H1 (cell line): Measurements from ENCODE around the gene RAD51D. TPM values are rescaled to one million over a fixed set of nuclear protein-coding genes. Genes with fewer than 3 reads are reported as not detected.

Experiments
- CTCF ChIA-PET: fragments of 300-600 bp; sonication (Branson Sonifier 250); formaldehyde crosslinking; loops from one replicate; lab custom pipeline; 2021; ENCODE audit not compliant: partially characterized antibody; lab: Charles Lee
- POLR2A ChIA-PET: fragments of 300-600 bp; sonication (Branson Sonifier 250); formaldehyde crosslinking; loops from one replicate; lab custom pipeline; 2021; ENCODE audit warnings: inconsistent platforms; ENCODE audit not compliant: partially characterized antibody; lab: Charles Lee
- DNase-seq, 2 experiments: peaks; one replicate each; pipeline versions ENCODE4 v3.0.0 to v3.0.0-alpha.2; 2010 to 2022; ENCODE audit warnings: low spot score in 2 of 2, low read depth in 1 of 2, mixed read lengths in 1 of 2
- FAIRE-seq: peaks from 2 replicates; lab custom pipeline; 2011; peaks lifted over from hg19 to GRCh38; lab: Jason Lieb, UNC
- H2AFZ ChIP-seq: 2 replicates; pipeline ENCODE4 v1.8.1; 2012; ENCODE audit warnings: low read length, inconsistent platforms
- H2AK5ac ChIP-seq: 2 replicates; pipeline ENCODE4 v1.6.1; 2013; ENCODE audit warnings: low read depth, low read length
- H2BK120ac ChIP-seq: replicated peaks from 2 replicates; pipeline ENCODE3; 2013; ENCODE audit warnings: low read depth, low read length, inconsistent platforms
- H2BK12ac ChIP-seq: 2 replicates; pipeline ENCODE4 v1.6.1; 2013; ENCODE audit warnings: low read depth, low read length
- H2BK15ac ChIP-seq: 2 replicates; pipeline ENCODE4 v1.6.1; 2013; ENCODE audit warnings: low read length
- H2BK20ac ChIP-seq: 2 replicates; pipeline ENCODE4 v1.6.1; 2013; ENCODE audit warnings: low read length
- H2BK5ac ChIP-seq: 2 replicates; pipeline ENCODE4 v1.6.1; 2013; ENCODE audit warnings: low read depth, low read length
- H3K14ac ChIP-seq: 2 replicates; pipeline ENCODE4 v1.6.1; 2013; ENCODE audit warnings: inconsistent platforms; ENCODE audit not compliant: insufficient read length
- H3K18ac ChIP-seq: 2 replicates; pipeline ENCODE4 v1.6.1; 2013; ENCODE audit warnings: low read length; ENCODE audit errors: extremely low read depth
- H3K23ac ChIP-seq: 2 replicates; pipeline ENCODE4 v1.6.1; 2013; ENCODE audit warnings: inconsistent platforms; ENCODE audit not compliant: insufficient read length
- H3K23me2 ChIP-seq: 2 replicates; pipeline ENCODE4 v1.6.1; 2013; ENCODE audit warnings: low read depth, low read length
- H3K27ac ChIP-seq: 2 replicates; pipeline ENCODE4 v1.6.1; 2011; ENCODE audit warnings: low read depth, low read length, inconsistent platforms
- H3K27me3 ChIP-seq, 4 experiments: replicated peaks in 1 of 4; 1 replicate in 1 of 4; 2 replicates in 3 of 4; pipeline versions ENCODE4 v1.6.1 to v1.8.1; 2011 to 2013; ENCODE audit warnings: low read length in 3 of 4, mild to moderate bottlenecking in 3 of 4, inconsistent platforms in 2 of 4, mixed read lengths in 2 of 4, moderate library complexity in 1 of 4; ENCODE audit not compliant: control insufficient read depth in 3 of 4, insufficient read depth in 3 of 4; ENCODE audit errors: extremely low read depth in 1 of 4
- H3K36me3 ChIP-seq, 4 experiments: 2 replicates each; pipeline versions ENCODE4 v1.6.1 to v1.8.1; 2011 to 2013; ENCODE audit warnings: mild to moderate bottlenecking in 4 of 4, low read length in 3 of 4, moderate library complexity in 2 of 4, control low read depth in 1 of 4, inconsistent platforms in 1 of 4; ENCODE audit not compliant: insufficient read depth in 4 of 4, control insufficient read depth in 2 of 4
- H3K4ac ChIP-seq: replicated peaks from 2 replicates; pipeline ENCODE3; 2013; ENCODE audit warnings: low read length, low read depth, mixed read lengths, inconsistent platforms; ENCODE audit not compliant: insufficient read length
- H3K4me1 ChIP-seq, 4 experiments: replicated peaks in 1 of 4; 1 replicate in 1 of 4; 2 replicates in 3 of 4; pipeline versions ENCODE4 v1.6.1 to v1.8.1; 2011 to 2013; ENCODE audit warnings: low read length in 3 of 4, inconsistent platforms in 2 of 4, mixed read lengths in 1 of 4; ENCODE audit not compliant: insufficient read depth in 4 of 4, control insufficient read depth in 3 of 4
- H3K4me2 ChIP-seq, 2 experiments: 2 replicates each; pipeline versions ENCODE4 v1.6.1 to v1.8.1; 2011 to 2013; ENCODE audit warnings: low read depth in 2 of 2, low read length in 2 of 2, control low read depth in 1 of 2, inconsistent platforms in 1 of 2, mild to moderate bottlenecking in 1 of 2; ENCODE audit not compliant: insufficient read depth in 1 of 2
- H3K4me3 ChIP-seq, 4 experiments: fragments of 200-600, 300-600 bp in 1 of 4; sonication (generic), shearing (Covaris generic), sonication (Bioruptor Twin) in 1 of 4; 2 replicates each; pipeline versions ENCODE4 v1.5.1 to v1.8.1; 2011 to 2016; ENCODE audit warnings: low read length in 4 of 4, low read depth in 3 of 4, control low read depth in 2 of 4, inconsistent platforms in 2 of 4, mild to moderate bottlenecking in 2 of 4, mixed read lengths in 1 of 4, moderate library complexity in 1 of 4; ENCODE audit not compliant: insufficient read depth in 2 of 4; ENCODE audit errors: extremely low read depth in 1 of 4
- H3K56ac ChIP-seq: replicated peaks from 2 replicates; pipeline ENCODE3; 2013; ENCODE audit warnings: low read depth, mild to moderate bottlenecking, mixed read lengths, low read length, inconsistent platforms; ENCODE audit not compliant: insufficient read length
- H3K79me1 ChIP-seq: 2 replicates; pipeline ENCODE4 v1.6.1; 2013; ENCODE audit warnings: low read depth, low read length, control low read depth
- H3K79me2 ChIP-seq, 2 experiments: 2 replicates each; pipeline versions ENCODE4 v1.6.1 to v1.8.1; 2012 to 2013; ENCODE audit warnings: low read length in 2 of 2, mild to moderate bottlenecking in 2 of 2, inconsistent platforms in 1 of 2; ENCODE audit not compliant: insufficient read depth in 2 of 2, control insufficient read depth in 1 of 2
- H3K9ac ChIP-seq, 4 experiments: replicated peaks in 1 of 4; 1 replicate in 1 of 4; 2 replicates in 3 of 4; pipeline versions ENCODE4 v1.6.1 to v1.8.1; 2011 to 2013; ENCODE audit warnings: low read depth in 3 of 4, low read length in 3 of 4, control low read depth in 2 of 4, mild to moderate bottlenecking in 2 of 4, moderate library complexity in 2 of 4, inconsistent platforms in 1 of 4; ENCODE audit errors: extremely low read depth in 1 of 4
- H3K9me3 ChIP-seq, 2 experiments: 2 replicates each; pipeline versions ENCODE4 v1.6.1 to v1.8.1; 2012 to 2013; ENCODE audit warnings: mild to moderate bottlenecking in 2 of 2, moderate library complexity in 2 of 2, control low read depth in 1 of 2, inconsistent platforms in 1 of 2, low read depth in 1 of 2, low read length in 1 of 2, mixed read lengths in 1 of 2; ENCODE audit not compliant: insufficient read depth in 2 of 2
- H4K20me1 ChIP-seq, 2 experiments: replicated peaks in 1 of 2; 2 replicates each; pipeline versions ENCODE3 to v1.8.1; 2011 to 2013; ENCODE audit warnings: inconsistent platforms in 2 of 2, low read length in 2 of 2, mild to moderate bottlenecking in 1 of 2; ENCODE audit not compliant: insufficient read depth in 2 of 2, control insufficient read depth in 1 of 2
- H4K5ac ChIP-seq: 2 replicates; pipeline ENCODE4 v1.6.1; 2013; ENCODE audit warnings: low read length, low read depth, mixed read lengths, inconsistent platforms; ENCODE audit not compliant: insufficient read length
- H4K8ac ChIP-seq: 2 replicates; pipeline ENCODE4 v1.8.0; 2013; ENCODE audit warnings: mild to moderate bottlenecking, moderate library complexity, low read length, inconsistent platforms; ENCODE audit not compliant: insufficient read depth; ENCODE audit errors: extremely low read depth
- H4K91ac ChIP-seq: replicated peaks from 2 replicates; pipeline ENCODE3; 2013; ENCODE audit warnings: low read length, mixed read lengths, inconsistent platforms; ENCODE audit not compliant: insufficient read length
- ATF2 ChIP-seq: IDR thresholded peaks from 2 replicates; pipeline ENCODE4 v1.6.1; 2012; ENCODE audit warnings: low read length, inconsistent platforms
- CREB1 ChIP-seq: IDR thresholded peaks from 2 replicates; pipeline ENCODE4 v1.6.1; 2012; ENCODE audit warnings: inconsistent platforms
- E2F6 ChIP-seq: IDR thresholded peaks from 2 replicates; pipeline ENCODE4 v1.6.1; 2012; ENCODE audit warnings: inconsistent platforms
- NRF1 ChIP-seq: IDR thresholded peaks from 2 replicates; pipeline ENCODE4 v1.6.1; 2011; ENCODE audit warnings: mild to moderate bottlenecking, low read depth, low read length, improper control_type of control experiment
- POLR2AphosphoS5 ChIP-seq: IDR thresholded peaks from 2 replicates; pipeline ENCODE4 v1.6.1; 2011; ENCODE audit warnings: low read depth, low read length
- RFX5 ChIP-seq: IDR thresholded peaks from 2 replicates; pipeline ENCODE4 v1.6.1; 2011; ENCODE audit warnings: low read depth, low read length, improper control_type of control experiment, borderline replicate concordance
- SAP30 ChIP-seq: fragments of 300-600 bp; sonication (generic); IDR thresholded peaks from 2 replicates; pipeline ENCODE4 v1.7.1; 2012; ENCODE audit warnings: low read length, moderate library complexity, mild to moderate bottlenecking, inconsistent platforms; ENCODE audit not compliant: insufficient read depth, insufficient replicate concordance
- SUZ12 ChIP-seq: fragments of 200-600 bp; sonication (generic); IDR thresholded peaks from 2 replicates; pipeline ENCODE4 v1.6.1; 2012; ENCODE audit warnings: mild to moderate bottlenecking, inconsistent platforms, low read length, moderate library complexity, mixed read lengths
- TBP ChIP-seq: IDR thresholded peaks from 2 replicates; pipeline ENCODE4 v1.6.1; 2011; ENCODE audit warnings: low read depth, low read length, improper control_type of control experiment
- USF2 ChIP-seq: IDR thresholded peaks from 2 replicates; pipeline ENCODE4 v1.6.1; 2011; ENCODE audit warnings: low read length, improper control_type of control experiment
- WGBS, 2 experiments: shearing (Covaris generic) in 1 of 2; methylation state at CpG; one replicate each; pipeline versions ENCODE4 v1.1.6 to v1.1.7; 2013 to 2015; ENCODE audit warnings: low lambda C conversion rate in 2 of 2, mixed read lengths in 2 of 2, inconsistent platforms in 1 of 2, low coverage in 1 of 2, missing lambda C conversion rate in 1 of 2; ENCODE audit not compliant: insufficient replicate concordance in 2 of 2, insufficient coverage in 1 of 2, insufficient read length in 1 of 2; ENCODE audit errors: extremely low coverage in 1 of 2, missing lambda C conversion rate in 1 of 2; 5-methylcytosine and 5-hydroxymethylcytosine counted together
- polyA plus RNA-seq, 7 experiments: library from polyadenylated mRNA; depleted of rRNA in 3 of 7; stranded (reverse) in 5 of 7; unstranded in 2 of 7; fragments of >200 nt in 5 of 7; fragments of 200-250 nt in 2 of 7; gene quantifications; 1 replicate in 5 of 7; 2 replicates in 1 of 7; 4 replicates in 1 of 7; pipeline versions ENCODE4 v1.2.1 to v1.2.3, GENCODE V29; 2011 to 2013; ENCODE audit warnings: missing spikeins in 2 of 7, mixed read lengths in 2 of 7
- total RNA-seq: library from RNA; stranded (reverse); fragmentation: NEBNext Ultra II Directional; extraction: Animal tissue kit (Norgen Biotek cat#: 25700); gene quantifications from 2 replicates; pipeline ENCODE4 v1.2.1, GENCODE V29; 2021

The RAD51D gene
- total and polyA plus RNA-seq, 2 of the 8 experiments (the other 6 are each of a cell fraction or from before 2014, with no cell fraction given), result 10.2 to 12.9 TPM

- Histone ChIP-seq H4K20me1 (peaks cover 0 to 2% of the 10 kb centered on the region in 2 experiments), H2BK5ac (no peak overlapping the region), H3K4me2 (no peak overlapping the region), H3K23ac (no peak overlapping the region), H3K4me1 (no peaks in the 10 kb centered on the region), H3K14ac (no peak overlapping the region), H4K5ac (no peak overlapping the region), H2BK120ac (no peak overlapping the region), H2BK15ac (no peak overlapping the region), H3K23me2 (no peaks in the 10 kb centered on the region; the same call in 1 of the 2 replicates), H3K4me3 (no peak overlapping the region), H3K27ac (no peak overlapping the region), H3K56ac (no peak overlapping the region), H2BK12ac (no peak overlapping the region), H2AK5ac (no peak overlapping the region), H2BK20ac (no peak overlapping the region), H3K79me1 (no peaks in the 10 kb centered on the region), H3K36me3 (no peaks in the 10 kb centered on the region), H3K9ac (no peak overlapping the region), H2AFZ (no peak overlapping the region), H4K91ac (no peak overlapping the region), H3K18ac (no peak overlapping the region), H3K4ac (no peak overlapping the region), H3K79me2 (no peaks in the 10 kb centered on the region), H3K9me3 (no peaks in the 10 kb centered on the region), H4K8ac (no peak overlapping the region), H3K27me3 (no peaks in the 10 kb centered on the region)
- no peak for DNase-seq
- no peak for FAIRE-seq
- CTCF ChIA-PET, result interaction anchor here (0.8 kb wide), 1 partner anchor 75 kb away, joined by 3 read pairs; no protein-coding TSS in a partner anchor
- WGBS, 2 experiments, result 94% methylated on average over 8 of the region's 8 CpGs; no CpG with 5 or more reads in 1 of the 2 experiments
- POLR2A ChIA-PET, result interaction anchor here (2.0 kb wide), 1 partner anchor 19 kb away, joined by 9 read pairs; the partner anchor contains the start of gene RFFL
- no peak for TF ChIP-seq CREB1
- TF ChIP-seq NRF1, result no peak
- no peak for TF ChIP-seq POLR2AphosphoS5
- TF ChIP-seq TBP, result no peak
- TF ChIP-seq USF2, result no peak
- TF ChIP-seq RFX5, result no peak
- TF ChIP-seq SAP30, result no peak
- no peak for TF ChIP-seq SUZ12
- no peak for TF ChIP-seq E2F6
- TF ChIP-seq ATF2, result no peak
Measured at GRCh38 chr17:35044181-35044580, 75.5 kb downstream of the RAD51D start.
